ENCODE measurements around the gene AP2M1. TPM values are rescaled to one million over a fixed set of nuclear protein-coding genes. Genes with fewer than 3 reads are reported as not detected.

The AP2M1 gene
- total RNA-seq, 4 donors from 2014 or later = 110 to 132 (median 117) TPM

GRCh38 chr3:184193991-184194539 is 19.4 kb downstream of the AP2M1 start:
- Histone ChIP-seq H3K9me3 (no peaks in the 10 kb centered on the region), H3K27me3 (no peaks in the 10 kb centered on the region), H3K36me3 (peaks cover 0 to 69% of the 10 kb centered on the region in 2 donors), H3K27ac (no peak overlapping the region), H3K4me3 (no peak overlapping the region), H3K4me1 (no peaks in the 10 kb centered on the region)
- DNase-seq (no peak), ATAC-seq (no peak)
- TF ChIP-seq POLR2A (IDR thresholded peaks at IDR 0.05) = no peak
- TF ChIP-seq CTCF (IDR thresholded peaks at IDR 0.05 in 4 of 5, conservative IDR thresholded peaks at IDR 0.05 in 1 of 5) = no peak
- intact Hi-C loops (cut with DNase I; ENCODE audit: low total_unique reads) (no loop called here), in situ Hi-C loops (cut with MboI; ENCODE audit: low sequenced_read_pairs in 4 of 4) (no loop called here)

GRCh38 chr3:184196536-184196935 is 21.9 kb downstream of the AP2M1 start:
- DNase-seq (no peak), ATAC-seq (peak in 1 of 2 donors; percentile 51)
- no peak overlapping the region for H3K4me3 ChIP-seq
- no peaks in the 10 kb centered on the region for H3K4me1 ChIP-seq
- H3K27ac ChIP-seq = no peak overlapping the region
- intact Hi-C loops (cut with DNase I; ENCODE audit: low total_unique reads) = no loop called here
- H3K36me3 ChIP-seq = peaks cover 0 to 44% of the 10 kb centered on the region in 2 donors
- H3K9me3 ChIP-seq = no peaks in the 10 kb centered on the region
- in situ Hi-C loops (cut with MboI; ENCODE audit: low sequenced_read_pairs in 4 of 4) = no loop called here
- H3K27me3 ChIP-seq = no peaks in the 10 kb centered on the region
- TF ChIP-seq POLR2A (IDR thresholded peaks at IDR 0.05) (no peak), CTCF (IDR thresholded peaks at IDR 0.05 in 4 of 5, conservative IDR thresholded peaks at IDR 0.05 in 1 of 5) (no peak)

GRCh38 chr3:184198509-184198908 is 23.9 kb downstream of the AP2M1 start:
- no peaks in the 10 kb centered on the region for H3K4me1 ChIP-seq
- intact Hi-C loops (cut with DNase I; ENCODE audit: low total_unique reads) = no loop called here
- H3K4me3 ChIP-seq = no peak overlapping the region
- H3K27me3 ChIP-seq = no peaks in the 10 kb centered on the region
- no peak for ATAC-seq
- peaks cover 0 to 24% of the 10 kb centered on the region in 2 donors for H3K36me3 ChIP-seq
- in situ Hi-C loops (cut with MboI; ENCODE audit: low sequenced_read_pairs in 4 of 4) = no loop called here
- no peaks in the 10 kb centered on the region for H3K9me3 ChIP-seq
- TF ChIP-seq POLR2A (IDR thresholded peaks at IDR 0.05) (no peak), CTCF (IDR thresholded peaks at IDR 0.05 in 4 of 5, conservative IDR thresholded peaks at IDR 0.05 in 1 of 5) (no peak)
- no peak for DNase-seq
- no peak overlapping the region for H3K27ac ChIP-seq

- no peak overlapping the region for H3K27ac ChIP-seq
- no peaks in the 10 kb centered on the region for H3K27me3 ChIP-seq
- in situ Hi-C loops (cut with MboI; ENCODE audit: low sequenced_read_pairs in 4 of 4) = no loop called here
- peaks cover 0 to 1% of the 10 kb centered on the region in 2 donors for H3K36me3 ChIP-seq
- no peak for DNase-seq
- H3K9me3 ChIP-seq = no peaks in the 10 kb centered on the region
- H3K4me3 ChIP-seq = no peak overlapping the region
- H3K4me1 ChIP-seq = no peaks in the 10 kb centered on the region
- intact Hi-C loops (cut with DNase I; ENCODE audit: low total_unique reads) = no loop called here
- TF ChIP-seq POLR2A (IDR thresholded peaks at IDR 0.05) (no peak), CTCF (IDR thresholded peaks at IDR 0.05 in 4 of 5, conservative IDR thresholded peaks at IDR 0.05 in 1 of 5) (no peak)
- no peak for ATAC-seq
These were observed 26.2 kb downstream of the AP2M1 start for GRCh38 chr3:184200825-184201224.

- no peaks in the 10 kb centered on the region for H3K9me3 ChIP-seq
- H3K36me3 ChIP-seq = no peaks in the 10 kb centered on the region
- H3K4me1 ChIP-seq = no peaks in the 10 kb centered on the region
- intact Hi-C loops (cut with DNase I; ENCODE audit: low total_unique reads) (no loop called here), in situ Hi-C loops (cut with MboI; ENCODE audit: low sequenced_read_pairs in 4 of 4) (no loop called here)
- H3K4me3 ChIP-seq = no peak overlapping the region
- H3K27me3 ChIP-seq = no peaks in the 10 kb centered on the region
- DNase-seq = no peak
- no peak for ATAC-seq
- H3K27ac ChIP-seq = no peak overlapping the region
- no peak for TF ChIP-seq POLR2A (IDR thresholded peaks at IDR 0.05)
- TF ChIP-seq CTCF (IDR thresholded peaks at IDR 0.05 in 4 of 5, conservative IDR thresholded peaks at IDR 0.05 in 1 of 5) = no peak
These were observed 28.9 kb downstream of the AP2M1 start for GRCh38 chr3:184203526-184203925.

All from gastrocnemius medialis (tissue), 4 donors.